HCEC 1CT (cell line): Measurements from ENCODE around the gene DALRD3.

Experiments used
- DNase-seq: peaks from one replicate; pipeline ENCODE4 v3.0.0-alpha.2; 2017

The DALRD3 gene, protein sequence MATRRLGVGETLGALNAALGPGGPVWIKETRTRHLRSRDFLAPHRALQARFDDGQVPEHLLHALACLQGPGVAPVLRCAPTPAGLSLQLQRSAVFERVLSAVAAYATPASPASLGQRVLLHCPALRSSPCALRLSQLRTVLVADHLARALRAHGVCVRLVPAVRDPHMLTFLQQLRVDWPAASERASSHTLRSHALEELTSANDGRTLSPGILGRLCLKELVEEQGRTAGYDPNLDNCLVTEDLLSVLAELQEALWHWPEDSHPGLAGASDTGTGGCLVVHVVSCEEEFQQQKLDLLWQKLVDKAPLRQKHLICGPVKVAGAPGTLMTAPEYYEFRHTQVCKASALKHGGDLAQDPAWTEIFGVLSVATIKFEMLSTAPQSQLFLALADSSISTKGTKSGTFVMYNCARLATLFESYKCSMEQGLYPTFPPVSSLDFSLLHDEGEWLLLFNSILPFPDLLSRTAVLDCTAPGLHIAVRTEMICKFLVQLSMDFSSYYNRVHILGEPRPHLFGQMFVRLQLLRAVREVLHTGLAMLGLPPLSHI

DNA sequence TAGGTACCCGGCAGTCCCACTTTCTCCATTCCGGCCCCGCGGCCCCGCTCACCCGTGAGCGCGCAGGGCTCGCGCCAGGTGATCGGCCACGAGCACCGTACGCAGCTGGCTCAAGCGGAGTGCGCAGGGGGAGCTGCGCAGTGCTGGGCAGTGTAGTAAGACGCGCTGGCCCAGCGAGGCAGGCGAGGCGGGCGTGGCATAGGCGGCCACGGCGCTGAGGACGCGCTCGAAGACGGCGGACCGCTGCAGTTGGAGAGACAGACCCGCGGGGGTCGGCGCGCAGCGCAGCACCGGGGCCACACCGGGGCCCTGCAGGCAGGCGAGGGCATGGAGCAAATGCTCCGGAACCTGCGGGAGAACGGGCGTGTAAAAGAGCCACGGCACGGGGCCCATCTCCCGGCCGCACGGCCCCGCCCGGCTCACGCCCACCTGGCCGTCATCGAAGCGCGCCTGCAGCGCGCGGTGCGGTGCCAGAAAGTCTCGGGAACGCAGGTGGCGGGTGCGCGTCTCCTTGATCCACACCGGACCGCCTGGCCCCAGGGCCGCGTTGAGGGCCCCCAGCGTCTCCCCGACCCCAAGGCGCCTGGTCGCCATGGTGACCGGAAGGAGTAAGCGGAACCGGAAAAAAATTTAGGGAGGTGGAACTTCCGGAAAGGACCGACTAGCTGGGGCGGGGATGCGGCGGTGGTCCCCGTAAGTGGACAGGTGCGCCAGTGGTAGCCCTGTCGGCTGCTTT, at the start of gene DALRD3:
TSS of gene DALRD3 (minus strand) at position 610 of the 736 bp plus-strand sequence. CDS start at position 594, 16 bp downstream.
- DNase-seq: peak; percentile 43

DNA sequence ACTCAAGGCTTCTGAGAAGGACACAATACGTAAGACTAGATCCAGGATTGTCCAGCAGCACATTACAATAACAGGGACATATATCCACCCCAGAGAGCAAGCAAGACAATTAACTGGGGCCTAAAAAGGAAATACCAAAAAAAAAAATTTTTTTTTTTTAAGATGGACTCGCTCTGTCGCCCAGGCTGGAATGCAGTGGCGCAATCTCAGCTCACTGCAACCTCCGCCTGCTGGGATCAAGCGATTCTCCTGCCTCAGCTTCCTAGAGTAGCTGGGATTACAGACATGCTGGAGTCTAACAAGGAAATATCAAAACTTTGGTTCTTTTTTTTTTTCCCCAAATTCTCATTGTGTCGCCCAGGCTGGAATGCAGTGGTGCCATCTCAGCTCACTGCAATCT, 39.6 kb upstream of the DALRD3 start:
- DNase-seq: no peak

DNA sequence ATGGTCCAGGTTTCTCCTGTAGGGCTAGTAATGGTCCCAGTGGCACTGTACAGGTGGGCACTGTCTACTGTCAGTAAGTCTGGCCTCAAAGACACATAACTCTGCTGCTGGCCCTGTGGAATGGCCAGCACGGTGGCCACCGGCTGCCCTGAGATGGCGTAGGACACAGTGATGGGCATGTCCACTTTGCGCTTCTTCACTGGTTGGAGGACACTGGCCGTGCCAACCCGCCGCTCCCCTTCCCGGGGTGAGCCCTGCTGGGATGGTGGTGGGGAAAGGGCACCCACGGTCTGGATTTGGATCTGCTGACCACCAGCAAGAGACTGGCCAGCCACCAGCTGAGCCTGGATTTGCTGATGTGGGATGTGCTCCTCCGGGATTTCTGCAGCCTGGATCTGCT, 38.9 kb upstream of the DALRD3 start:
- no peak for DNase-seq

DNA sequence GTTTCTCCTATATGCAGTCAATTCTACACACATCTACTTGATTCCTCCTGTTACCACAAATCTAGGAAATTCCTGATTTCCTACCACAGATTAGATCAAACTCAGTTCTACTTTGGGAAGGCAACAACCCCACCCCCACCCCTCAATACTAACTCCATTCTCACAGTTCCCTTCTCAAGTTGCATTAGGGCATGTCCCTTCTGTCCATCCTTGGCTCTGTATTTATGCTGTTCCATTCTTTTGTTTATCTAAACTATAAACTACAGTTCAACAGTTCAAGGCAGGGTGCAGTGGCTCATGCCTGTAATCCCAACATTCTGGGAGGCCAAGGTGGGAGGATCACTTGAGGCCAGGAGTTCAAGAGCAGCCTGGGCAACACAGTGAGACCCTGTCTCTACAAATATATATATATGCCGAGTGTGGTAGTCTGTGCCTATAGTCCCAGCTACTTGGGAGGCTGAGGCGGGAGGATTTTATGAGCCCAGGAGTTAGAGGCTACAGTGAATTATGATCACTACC, 36.0 kb upstream of the DALRD3 start:
- DNase-seq: peak; percentile 9

DNA sequence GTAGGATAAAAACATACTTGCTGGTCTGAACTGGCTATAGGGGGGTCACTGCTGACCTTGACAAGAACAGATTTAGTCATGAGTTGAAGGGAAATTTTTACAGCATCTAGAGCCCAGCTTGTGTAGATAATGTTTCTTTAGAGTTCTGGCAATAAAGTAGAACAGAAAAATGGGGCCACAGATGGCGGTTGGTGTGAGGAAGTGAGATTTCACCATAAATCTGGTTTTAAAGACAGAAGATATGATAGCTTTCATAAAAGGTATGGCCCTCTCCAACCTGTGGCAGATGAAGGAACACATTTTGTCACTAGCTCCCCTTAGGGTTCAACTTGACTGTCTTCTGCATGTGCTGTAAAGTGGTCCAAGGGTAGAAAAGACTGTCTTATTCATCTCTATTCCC, 35.2 kb upstream of the DALRD3 start:
- no peak for DNase-seq

DNA sequence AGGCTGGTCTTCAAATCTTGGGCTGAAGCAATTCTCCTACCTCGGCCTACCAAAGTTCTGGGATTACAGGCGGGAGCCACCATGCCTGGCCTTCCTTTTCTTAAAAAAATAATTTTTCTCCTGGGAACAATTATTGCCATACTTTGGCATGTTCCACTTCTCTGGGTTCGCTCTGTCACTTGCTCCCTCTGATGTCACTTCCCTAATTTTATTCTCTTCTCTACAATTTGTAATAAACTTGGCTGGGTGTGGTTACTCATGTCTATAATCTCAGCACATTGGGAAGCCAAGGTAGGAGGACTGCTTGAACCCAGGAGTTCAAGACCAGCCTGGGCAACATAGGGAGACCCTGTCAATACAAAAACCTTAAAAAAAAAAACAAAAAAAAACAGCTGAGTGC, 16.9 kb upstream of the DALRD3 start:
- no peak for DNase-seq

DNA sequence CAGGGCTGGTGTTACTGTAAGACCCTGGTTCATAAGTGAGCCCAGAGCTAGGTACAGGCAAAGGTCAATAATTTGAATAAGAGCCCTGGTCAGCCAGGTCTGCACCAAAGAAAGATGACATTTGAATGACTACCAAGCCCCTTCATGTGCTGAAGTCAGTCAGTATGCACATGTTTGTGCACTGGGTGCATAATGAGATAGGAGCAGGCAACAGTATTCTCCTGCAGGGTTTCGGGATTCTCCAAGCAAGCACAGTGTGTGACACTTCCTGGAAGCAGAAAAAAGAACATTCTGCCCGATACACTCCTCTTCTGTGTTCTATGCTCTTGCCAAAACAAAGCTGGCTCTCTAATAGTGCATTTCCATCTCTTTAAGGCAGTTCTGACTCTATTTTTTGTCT, 16.3 kb upstream of the DALRD3 start:
- DNase-seq: no peak

DNA sequence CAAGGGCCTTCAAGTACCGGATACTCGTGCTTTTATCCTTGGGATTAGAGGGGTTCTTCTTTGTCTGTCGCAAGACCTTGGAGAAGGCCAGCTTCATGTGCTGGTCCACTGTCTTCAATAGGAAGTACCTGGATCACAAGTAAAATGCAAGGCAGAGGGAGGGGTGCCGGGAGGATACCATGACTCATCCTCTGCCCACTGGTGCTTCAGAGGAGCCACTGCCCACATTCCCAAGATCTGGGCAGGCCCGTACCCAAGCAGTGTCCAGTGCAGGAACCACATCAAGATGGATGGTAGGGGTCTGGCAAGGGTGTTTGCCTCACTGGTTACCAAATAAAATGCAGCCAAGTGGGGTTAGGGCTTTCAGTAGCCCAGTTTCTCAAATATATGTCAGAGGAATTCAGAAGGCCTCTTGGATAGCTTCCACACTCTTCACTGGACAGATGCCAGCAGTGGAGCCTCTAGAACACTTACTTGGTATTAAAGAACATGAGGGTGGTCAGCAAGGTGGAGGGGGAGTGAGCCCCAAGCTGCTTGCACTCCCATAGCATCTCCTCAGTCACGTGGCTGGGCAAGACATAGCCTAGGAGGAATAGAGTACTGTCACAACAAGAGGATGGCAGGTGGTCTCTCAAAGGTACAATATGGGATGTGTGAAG, 14.4 kb upstream of the DALRD3 start:
- no peak for DNase-seq

DNA sequence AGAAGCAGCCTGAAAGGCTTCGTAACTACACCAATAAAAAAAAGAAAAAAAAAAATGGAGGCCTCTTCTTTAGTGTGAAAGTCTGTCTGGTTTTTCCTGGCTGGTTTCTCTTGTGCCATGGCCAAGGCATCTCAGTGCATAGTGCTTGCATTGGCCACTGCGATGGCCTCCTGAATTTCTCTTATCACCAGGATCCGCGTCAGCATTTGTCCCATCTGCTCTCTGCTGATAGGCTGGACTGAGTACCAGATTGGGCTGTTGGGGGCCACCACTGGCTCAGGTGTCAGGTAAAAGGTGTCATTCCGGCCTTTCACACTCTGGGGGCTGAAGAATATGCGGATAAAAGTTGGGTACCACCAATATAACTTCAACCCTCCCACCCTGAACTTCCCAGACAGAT, 11.9 kb upstream of the DALRD3 start:
- no peak for DNase-seq

DNA sequence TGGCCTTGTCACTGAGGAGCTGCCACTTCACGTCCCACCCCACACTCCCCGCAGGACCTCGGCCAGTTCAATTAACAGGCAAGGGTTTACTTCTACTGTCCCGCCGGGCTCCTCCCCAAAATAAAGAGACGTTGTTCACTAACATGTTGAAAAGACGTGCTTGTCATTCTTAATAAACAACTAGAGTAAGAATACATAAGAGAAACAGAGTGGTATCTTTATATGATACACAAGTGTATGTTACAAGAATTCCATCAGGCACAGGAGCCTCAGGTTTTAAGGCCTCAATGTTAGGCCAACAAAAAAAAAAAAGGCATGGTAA, 11.1 kb upstream of the DALRD3 start:
- no peak for DNase-seq

DNA sequence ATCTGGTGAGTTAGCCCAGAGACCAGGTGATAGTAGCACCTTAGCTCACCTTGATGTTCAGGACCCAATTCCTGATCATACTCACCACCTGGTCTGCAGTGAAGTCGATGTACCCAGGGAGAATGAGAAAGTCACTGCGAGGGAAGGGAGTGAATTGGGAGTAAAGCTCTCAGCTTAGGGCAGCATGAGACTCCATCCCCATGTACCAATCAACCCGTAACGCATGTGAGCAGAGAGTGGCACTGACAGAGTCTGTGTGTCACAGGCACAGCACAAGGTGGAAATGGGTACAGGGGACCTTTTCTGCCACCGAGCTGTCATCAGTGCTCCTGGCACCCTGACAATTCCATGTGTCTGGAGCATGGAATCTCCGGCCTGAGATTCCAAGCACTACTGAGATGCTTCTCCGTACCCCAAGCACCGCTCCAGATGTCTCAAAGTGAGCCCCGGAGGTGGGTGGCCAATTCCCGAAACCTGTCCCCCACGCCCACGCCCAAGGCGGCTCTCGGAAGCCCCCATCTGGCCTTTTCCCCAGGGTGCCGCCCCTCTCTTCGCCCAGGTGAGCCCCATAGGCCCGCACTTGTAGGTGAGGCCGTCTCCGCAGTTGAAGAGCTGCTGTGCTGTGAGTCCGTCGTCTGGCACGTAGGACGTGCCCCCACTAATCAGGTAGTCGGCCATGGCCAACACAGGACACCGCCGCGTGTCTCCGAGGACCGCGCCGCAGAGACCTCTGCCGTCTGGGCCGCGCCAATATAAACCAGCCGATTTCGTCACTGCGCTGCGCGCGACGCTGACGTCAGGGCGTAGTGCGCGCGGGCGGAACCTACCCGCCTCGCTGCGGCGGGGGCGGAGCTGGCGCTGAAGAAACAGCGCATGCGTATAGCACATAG, 10.5 kb upstream of the DALRD3 start, which contains the start of gene IMPDH2:
TSS of gene IMPDH2 (minus strand) at position 726 of the 890 bp plus-strand sequence. CDS start at position 678, 48 bp downstream.
- peak; percentile 89 for DNase-seq

DNA sequence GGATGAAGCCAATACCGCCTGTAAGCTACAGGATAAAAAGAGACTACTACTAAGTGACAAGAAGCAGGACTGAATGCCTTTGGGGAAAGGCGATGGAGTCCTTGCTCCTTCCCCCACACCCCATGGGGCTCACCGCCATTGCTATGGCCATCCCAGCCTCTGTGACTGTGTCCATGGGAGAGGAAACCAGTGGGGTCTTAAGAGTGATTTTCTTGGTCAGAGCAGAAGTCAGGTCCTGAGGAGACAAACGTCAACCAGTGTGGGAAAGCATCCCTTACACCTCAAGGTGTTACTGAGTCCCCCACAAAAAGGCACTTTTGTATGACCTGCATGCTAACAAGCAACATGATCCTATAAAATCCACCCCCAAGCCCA, 9.9 kb upstream of the DALRD3 start:
- no peak for DNase-seq

DNA sequence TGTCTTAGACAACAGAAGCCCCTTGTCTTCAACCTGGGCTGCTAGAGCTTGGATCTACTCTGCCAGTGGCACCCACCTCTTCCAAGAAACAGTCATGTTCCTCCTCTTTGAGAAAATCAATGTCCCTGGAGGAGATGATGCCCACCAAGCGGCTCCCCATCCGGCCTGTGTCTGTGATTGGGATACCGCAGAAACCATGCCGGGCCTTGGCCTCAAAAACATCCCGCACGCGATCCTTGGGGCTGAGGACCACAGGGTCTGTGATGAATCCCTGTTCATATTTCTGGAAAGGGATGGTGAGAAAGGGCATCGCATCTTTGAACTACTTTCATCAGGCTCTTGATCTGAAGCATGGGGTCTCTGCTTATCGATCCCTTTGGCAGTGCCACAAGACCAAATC, 9.3 kb upstream of the DALRD3 start:
- no peak for DNase-seq

DNA sequence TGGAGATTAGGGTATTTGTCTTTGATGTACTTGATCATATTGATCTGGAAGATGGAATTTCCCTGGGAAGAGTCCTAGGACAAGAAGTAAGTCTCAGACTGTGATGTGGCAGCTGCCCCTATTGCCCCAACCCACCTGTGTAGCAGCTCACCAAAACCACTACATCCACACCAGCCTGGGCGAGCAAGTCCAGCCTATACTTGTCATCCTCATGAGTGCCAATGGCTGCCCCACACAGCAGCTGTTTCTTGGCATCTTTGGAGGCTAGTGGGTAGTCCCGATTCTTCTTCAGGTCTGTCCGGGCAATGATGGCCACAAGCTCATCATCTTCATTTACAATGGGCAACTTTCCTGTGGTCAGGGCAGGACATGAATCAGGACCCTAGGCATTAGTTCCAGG, 8.2 kb upstream of the DALRD3 start:
- no peak for DNase-seq

DNA sequence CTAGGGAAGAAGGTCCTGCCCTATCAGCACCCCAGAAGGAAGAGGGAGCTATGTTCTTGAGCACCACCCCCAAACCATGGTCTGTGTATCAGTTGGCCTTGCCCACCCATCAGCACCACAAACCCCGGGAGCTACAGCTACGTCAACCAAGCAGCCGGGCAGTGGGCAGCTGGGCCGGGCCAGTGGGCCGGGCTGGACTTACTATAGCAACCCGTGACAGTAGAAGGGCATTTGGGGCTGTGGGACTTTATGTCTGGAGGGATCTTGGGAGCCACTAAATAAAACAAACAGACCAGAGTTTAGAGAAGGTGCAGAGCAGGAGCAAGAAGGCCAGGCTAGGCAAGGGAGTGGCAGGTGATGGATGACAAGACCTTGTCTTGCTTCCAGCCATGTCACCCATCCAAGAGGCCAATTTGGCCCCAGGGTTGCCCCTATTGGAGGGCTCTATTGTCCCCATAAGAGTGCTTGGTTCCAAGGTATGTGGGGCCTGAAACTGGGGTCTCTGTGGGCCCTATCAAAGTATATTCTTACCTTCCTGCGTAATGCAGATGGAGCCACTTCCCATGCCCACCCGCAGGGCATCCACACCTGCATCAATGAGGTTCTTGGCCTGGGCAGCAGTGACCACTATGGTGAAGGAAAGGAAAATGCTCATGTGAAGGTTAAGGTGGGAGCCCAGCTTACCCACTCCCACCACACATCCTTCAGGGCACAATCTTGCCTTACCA, 7.6 kb upstream of the DALRD3 start:
- no peak for DNase-seq

DNA sequence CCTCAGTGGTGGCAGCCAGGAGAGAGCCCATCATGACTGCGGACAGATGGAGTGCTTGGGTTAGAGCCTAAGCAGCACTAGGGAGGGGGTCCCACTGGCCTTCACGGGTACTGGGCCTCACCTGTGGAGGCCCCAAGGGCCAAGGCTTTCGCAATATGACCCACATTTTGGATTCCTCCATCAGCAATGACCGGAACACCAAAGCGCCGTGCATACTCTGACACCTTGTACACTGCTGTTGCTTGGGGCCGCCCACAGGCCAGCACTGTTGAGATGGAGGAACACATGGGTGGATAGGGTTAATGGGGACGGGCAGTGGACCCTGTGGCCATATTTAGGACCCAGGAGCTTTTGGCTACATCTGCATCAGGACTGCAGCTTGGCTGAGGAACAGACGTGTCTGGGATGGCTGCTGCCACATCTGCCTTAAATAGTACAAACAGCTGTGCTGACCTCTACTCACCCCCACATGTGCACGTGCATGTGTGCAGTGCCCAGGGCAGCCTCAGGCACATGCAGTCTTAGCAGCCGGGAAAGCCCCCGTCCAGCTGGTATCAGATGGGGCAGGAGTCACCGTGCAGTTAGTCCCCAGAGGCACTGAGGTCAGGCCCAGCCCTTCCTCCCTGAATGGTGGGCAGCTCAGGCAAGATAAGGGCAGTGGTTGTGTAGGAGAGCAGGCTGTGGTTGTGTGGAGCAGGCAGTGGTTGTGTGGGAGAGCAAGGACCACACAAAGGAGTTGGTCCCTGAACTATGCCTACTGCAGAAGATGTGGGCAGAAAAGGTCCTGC, 6.8 kb upstream of the DALRD3 start:
- no peak for DNase-seq

DNA sequence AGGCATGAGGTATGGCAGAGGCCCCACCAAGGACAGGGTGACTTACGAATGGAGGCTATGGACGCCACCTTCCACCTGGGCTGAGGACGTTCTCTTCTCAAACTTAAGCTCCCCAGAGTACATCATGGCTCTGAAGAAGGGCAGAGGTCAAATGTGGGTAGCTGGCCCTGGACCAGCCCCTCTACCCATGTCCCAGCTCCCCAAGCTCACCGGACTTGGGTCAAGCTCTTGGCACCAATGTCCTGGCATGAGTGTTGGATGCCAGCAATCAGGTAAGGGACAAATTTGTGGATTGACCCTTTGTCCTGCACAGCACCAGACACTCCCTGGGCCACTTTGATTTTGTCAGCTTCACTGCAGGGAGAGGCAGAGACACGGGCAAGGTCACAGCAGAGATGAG, 6.1 kb upstream of the DALRD3 start:
- DNase-seq: no peak

DNA sequence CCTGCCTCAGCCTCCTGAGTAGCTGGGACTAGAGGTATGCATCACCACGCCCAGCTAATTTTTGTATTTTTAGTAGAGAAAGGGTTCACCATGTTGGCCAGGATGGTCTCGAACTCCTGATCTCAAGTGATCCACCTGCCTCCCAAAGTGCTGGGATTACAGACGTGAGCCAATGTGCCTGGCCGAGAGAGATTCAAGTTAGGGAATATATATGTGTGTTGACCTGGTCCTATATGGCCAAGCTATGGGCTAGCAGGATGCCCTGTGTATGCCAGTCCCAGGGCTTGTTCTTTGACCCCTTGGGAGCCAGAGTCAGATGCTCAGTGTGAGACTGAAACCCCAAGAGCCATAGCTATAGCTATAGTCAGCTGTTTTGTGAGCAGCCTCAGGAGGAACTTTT, 5.4 kb upstream of the DALRD3 start:
- no peak for DNase-seq

DNA sequence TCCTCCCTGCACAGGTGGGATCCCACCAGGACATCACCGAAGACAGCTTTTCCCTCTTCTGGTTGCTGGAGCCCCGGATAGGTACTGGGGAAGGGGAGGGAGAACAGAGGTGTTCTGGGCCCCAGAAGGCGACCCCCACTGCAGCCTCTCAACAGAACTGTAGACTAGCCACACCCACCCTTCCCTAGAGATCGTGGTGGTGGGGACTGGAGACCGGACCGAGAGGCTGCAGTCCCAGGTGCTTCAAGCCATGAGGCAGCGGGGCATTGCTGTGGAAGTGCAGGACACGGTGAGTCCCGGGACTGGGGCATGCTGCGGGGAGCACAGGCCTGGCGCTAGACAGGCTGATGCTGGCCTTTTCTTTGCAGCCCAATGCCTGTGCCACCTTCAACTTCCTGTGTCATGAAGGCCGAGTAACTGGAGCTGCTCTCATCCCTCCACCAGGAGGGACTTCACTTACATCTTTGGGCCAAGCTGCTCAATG, 4.3 kb upstream of the DALRD3 start:
- no peak for DNase-seq

DNA sequence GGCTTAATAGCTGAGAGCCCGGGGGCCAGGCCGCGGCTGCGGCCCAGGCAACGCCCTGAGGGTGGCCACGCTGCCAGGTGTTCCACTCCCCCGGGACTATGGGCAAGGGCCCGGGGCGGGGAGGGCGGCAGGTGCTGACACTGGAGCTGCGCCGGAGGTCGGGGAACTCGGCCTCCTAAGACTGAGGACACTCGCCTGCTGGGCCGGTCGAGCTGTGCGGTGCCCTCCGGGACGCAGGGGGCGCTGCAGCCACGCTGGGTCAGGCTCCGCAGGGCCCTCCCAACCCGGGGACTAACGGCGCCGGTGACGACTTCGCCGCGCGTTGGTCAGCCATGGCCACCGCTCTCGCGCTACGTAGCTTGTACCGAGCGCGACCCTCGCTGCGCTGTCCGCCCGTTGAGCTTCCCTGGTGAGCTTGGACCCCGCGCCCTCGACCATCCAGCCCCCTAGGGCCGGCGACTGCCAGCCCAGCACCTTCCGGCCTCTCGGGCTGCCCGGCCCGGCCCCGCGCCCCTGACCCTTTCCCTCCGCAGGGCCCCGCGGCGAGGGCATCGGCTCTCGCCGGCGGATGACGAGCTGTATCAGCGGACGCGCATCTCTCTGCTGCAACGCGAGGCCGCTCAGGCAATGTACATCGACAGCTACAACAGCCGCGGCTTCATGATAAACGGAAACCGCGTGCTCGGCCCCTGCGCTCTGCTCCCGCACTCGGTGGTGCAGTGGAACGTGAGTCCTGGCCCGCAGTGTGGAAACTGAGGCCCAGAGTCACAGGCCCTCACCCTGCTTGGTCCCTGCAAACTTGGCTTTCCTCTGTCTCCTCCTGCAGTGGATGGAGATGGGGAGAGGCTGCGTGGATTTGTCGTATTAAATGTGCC, 3.7 kb upstream of the DALRD3 start, which contains the start of gene NDUFAF3:
TSS of gene NDUFAF3 (plus strand) at position 309 of the 875 bp plus-strand sequence. CDS start at position 333, 24 bp downstream.
- peak; percentile 87 for DNase-seq
